ENCODE measurements around the gene AIFM3.

GRCh38 chr22:21025763-21026755, 59.0 kb downstream of the AIFM3 start:
- TF ChIP-seq EGR1 (IDR thresholded peaks at IDR 0.05) (no peak), YY1 (IDR thresholded peaks at IDR 0.05; ENCODE audit: low read depth) (no peak), CEBPB (IDR thresholded peaks at IDR 0.05) (no peak), RAD21 (IDR thresholded peaks at IDR 0.05; ENCODE audit: low read depth) (no peak), FOXM1 (IDR thresholded peaks at IDR 0.05; ENCODE audit: borderline replicate concordance, low read depth) (no peak), MAX (IDR thresholded peaks at IDR 0.05) (no peak), TAF1 (IDR thresholded peaks at IDR 0.05; ENCODE audit: low read depth) (no peak), USF1 (IDR thresholded peaks at IDR 0.05) (no peak), ZBTB7A (IDR thresholded peaks at IDR 0.05; ENCODE audit: low read depth) (no peak), EP300 (IDR thresholded peaks at IDR 0.05; ENCODE audit: borderline replicate concordance) (no peak), TCF12 (IDR thresholded peaks at IDR 0.05; ENCODE audit: low read depth) (no peak), CREB1 (IDR thresholded peaks at IDR 0.05; ENCODE audit: low read depth) (no peak)
- TF ChIP-seq, protein P1, sequence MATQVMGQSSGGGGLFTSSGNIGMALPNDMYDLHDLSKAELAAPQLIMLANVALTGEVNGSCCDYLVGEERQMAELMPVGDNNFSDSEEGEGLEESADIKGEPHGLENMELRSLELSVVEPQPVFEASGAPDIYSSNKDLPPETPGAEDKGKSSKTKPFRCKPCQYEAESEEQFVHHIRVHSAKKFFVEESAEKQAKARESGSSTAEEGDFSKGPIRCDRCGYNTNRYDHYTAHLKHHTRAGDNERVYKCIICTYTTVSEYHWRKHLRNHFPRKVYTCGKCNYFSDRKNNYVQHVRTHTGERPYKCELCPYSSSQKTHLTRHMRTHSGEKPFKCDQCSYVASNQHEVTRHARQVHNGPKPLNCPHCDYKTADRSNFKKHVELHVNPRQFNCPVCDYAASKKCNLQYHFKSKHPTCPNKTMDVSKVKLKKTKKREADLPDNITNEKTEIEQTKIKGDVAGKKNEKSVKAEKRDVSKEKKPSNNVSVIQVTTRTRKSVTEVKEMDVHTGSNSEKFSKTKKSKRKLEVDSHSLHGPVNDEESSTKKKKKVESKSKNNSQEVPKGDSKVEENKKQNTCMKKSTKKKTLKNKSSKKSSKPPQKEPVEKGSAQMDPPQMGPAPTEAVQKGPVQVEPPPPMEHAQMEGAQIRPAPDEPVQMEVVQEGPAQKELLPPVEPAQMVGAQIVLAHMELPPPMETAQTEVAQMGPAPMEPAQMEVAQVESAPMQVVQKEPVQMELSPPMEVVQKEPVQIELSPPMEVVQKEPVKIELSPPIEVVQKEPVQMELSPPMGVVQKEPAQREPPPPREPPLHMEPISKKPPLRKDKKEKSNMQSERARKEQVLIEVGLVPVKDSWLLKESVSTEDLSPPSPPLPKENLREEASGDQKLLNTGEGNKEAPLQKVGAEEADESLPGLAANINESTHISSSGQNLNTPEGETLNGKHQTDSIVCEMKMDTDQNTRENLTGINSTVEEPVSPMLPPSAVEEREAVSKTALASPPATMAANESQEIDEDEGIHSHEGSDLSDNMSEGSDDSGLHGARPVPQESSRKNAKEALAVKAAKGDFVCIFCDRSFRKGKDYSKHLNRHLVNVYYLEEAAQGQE (IDR thresholded peaks at IDR 0.05; ENCODE audit: low read depth): no peak

All from Ishikawa (cell line).